Measurements from ENCODE around the gene EML2.

Gene EML2

DNA sequence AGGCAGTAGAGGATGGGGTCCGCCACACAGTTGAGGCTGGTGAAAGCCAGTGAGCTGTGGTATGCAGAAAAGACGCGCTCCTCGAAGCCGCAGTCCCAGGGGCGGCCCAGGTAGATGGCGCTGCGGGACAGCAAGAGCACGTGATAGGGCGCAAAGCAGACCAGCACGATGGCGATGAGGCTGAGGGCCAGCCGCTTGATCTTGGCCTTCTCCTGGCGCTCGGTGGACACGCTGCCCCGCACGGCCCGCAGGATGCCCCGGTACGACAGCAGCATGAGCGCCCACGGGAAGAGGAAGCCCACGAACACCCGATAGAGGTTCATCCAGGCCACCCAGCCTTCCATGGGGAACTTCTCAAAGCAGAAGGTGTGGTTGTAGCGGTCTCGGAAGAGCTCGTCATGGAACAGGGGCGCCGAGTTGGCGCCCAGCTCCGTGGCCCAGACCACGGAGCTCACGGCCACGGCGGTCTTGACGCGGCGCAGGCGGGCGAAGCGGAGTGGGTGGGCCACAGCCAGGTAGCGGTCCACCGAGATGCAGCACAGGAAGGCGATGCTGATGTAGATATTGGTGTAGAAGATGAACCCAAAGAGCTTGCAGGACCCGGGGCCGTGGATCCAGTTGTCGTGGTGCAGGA is 48.1 kb downstream of the EML2 start:
- no peaks in the 10 kb centered on the region for H3K36me3 Mint-ChIP-seq (ENCODE audit: low read depth)
- H3K9me3 Mint-ChIP-seq, result no peaks in the 10 kb centered on the region

DNA sequence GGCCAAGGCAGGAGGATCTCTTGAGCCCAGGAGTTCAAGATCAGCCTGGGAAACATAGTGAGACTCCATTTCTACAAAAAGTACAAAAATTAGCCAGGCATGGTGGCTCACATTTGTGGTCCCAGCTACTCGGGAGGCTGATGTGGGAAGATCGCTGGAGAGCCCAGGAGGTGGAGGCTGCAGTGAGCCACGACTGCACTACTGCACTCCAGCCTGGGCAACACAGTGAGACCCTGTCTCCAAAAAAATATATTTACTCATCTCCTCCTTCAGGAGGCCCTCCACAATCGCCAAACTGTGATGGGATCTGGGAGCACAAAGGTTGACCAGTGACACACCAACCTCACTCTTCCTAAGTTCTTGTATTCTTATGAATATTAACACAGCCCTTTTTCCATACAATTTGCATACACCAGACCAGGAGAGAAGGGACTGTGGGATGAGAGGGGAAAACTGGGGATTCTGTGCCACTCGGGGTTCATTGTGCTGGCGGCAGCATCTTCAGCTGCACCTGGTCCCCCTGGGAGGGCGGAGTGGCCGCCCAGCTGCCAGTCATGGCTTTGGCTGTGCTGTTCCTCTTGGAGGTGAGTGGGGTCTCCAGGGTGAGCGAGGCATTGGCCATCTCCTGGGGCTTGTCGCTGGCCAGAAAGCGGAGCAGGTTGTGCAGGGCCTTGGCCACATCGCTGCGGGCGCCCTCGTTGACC is 48.7 kb downstream of the EML2 start:
- no peak overlapping the region for H3K27ac Mint-ChIP-seq
- H3K4me1 Mint-ChIP-seq (ENCODE audit: low read depth), result peaks cover 16% of the 10 kb centered on the region
- no peaks in the 10 kb centered on the region for H3K9me3 Mint-ChIP-seq
- peaks cover 45% of the 10 kb centered on the region for H3K27me3 Mint-ChIP-seq
- H3K36me3 Mint-ChIP-seq (ENCODE audit: low read depth), result no peaks in the 10 kb centered on the region
- no peak overlapping the region for H3K4me3 Mint-ChIP-seq

More for the DNA sequence above, 48.1 kb downstream of the EML2 start:
- no peak overlapping the region for H3K4me3 Mint-ChIP-seq
- peaks cover 51% of the 10 kb centered on the region for H3K27me3 Mint-ChIP-seq
- H3K4me1 Mint-ChIP-seq (ENCODE audit: low read depth), result peaks cover 15% of the 10 kb centered on the region
- H3K27ac Mint-ChIP-seq, result no peak overlapping the region

DNA sequence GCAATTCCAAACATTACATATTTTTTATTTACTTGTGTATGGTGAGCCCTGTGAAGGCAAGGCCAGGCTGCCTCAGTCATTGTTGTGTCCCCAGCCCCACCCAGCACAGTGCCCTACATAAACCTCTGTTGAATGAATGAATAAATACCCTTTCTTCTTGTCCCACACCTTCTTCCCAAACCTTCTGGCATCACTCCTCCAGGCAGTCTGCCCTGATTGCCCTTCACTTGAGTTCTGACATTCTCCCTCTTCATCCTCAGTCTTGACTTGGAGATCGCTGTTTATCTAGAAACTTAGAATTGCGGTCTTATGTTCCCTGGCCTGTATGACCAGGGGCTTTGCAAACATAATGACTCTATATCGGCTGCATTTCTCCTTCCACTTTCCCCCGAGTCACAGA is 49.4 kb downstream of the EML2 start:
- Mint-ChIP-seq H3K36me3 (ENCODE audit: low read depth) (no peaks in the 10 kb centered on the region), H3K27ac (no peak overlapping the region), H3K9me3 (no peaks in the 10 kb centered on the region), H3K4me3 (no peak overlapping the region), H3K4me1 (ENCODE audit: low read depth) (peaks cover 21% of the 10 kb centered on the region), H3K27me3 (peaks cover 42% of the 10 kb centered on the region)

DNA sequence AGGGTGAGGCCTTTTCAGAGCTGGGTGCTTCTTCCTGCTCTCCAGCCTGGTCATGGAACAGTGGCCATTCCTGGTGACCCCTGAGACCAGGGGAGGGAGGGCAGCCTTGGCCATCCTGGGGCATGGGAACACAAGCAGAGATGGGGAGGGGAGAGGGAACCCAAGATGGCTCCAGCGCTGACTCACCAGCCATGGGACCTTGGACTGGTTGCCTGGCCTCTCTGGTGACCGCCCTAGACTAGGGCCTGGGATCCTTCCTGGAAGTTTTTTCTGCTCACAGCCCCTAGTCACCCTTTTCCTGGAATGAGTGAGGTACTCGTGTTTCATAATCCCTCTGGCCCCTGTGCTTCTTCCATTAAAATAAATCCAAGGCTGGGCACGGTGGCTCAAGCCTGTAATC is 51.3 kb downstream of the EML2 start:
- Mint-ChIP-seq H3K27me3 (peaks cover 39% of the 10 kb centered on the region), H3K27ac (no peak overlapping the region), H3K9me3 (no peaks in the 10 kb centered on the region), H3K36me3 (ENCODE audit: low read depth) (peaks cover 1% of the 10 kb centered on the region), H3K4me3 (no peak overlapping the region), H3K4me1 (ENCODE audit: low read depth) (peaks cover 31% of the 10 kb centered on the region)

DNA sequence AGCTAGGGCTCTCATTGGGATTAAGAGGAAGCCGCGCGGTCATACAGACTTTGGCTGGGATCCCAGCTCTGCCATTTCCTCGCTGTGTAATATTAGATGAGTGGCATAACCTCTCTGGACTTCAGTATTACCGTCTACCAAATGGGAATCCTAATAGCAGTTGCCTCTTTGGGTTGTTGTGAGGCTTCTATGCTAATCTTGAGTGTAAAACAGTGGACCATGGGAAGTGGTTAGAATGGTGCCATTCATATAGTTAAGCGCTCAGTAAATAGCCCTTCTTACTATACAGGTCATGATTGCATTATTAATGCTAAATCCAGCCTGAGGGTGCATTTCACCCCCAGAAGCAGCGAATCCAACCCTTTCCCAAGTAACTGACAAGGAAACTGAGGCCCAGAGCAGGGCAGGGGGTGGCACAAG is 54.0 kb downstream of the EML2 start:
- peaks cover 12% of the 10 kb centered on the region for H3K36me3 Mint-ChIP-seq (ENCODE audit: low read depth)
- peaks cover 18% of the 10 kb centered on the region for H3K27me3 Mint-ChIP-seq

DNA sequence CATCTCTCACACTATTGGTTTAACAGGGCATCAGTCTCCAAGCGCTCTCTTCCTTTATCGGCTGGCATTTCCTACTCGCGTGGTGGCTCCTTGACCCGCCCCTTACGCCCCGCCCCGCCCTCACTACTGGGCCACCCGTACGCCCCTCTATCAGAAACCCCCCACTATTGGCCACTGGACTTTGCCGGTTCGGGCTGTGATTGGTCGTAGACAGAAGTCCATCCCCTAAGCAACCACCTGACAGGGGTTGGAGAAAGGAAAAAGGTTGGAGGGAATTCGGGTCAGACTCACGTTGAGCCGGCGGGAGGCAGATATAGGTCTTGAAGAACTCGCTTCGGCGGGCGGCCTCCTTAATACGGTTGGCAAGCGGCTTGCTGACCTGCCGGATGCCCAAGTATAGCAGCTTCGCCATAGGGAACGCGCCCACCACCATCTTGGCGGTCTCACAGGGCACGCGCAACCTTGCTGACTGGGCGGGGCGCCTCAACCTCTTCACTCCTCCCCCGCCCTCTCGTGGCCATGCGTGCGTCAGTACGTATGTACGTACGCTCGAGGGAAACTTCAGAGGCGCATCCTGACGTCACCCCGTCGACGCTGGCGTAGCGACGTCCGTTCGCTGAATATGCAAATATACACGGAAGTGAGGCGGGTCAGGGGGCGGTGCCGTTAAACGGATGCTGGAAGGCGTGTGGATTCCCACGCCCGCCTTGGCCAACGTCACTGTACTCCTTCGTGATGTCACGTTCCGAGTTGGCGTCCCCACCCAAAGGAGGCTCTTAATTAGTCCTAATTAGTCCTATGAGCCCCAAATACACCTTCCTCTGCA is 54.7 kb downstream of the EML2 start, which contains the start of gene OPA3:
TSS of gene OPA3 (minus strand) at position 471 of the 826 bp plus-strand sequence. CDS start at position 433, 38 bp downstream.
- Mint-ChIP-seq H3K9me3 (no peaks in the 10 kb centered on the region), H3K4me1 (ENCODE audit: low read depth) (peaks cover 25% of the 10 kb centered on the region), H3K36me3 (ENCODE audit: low read depth) (peaks cover 12% of the 10 kb centered on the region), H3K27ac (peak within 1 kb of the TSS; percentile 95), H3K27me3 (peaks cover 12% of the 10 kb centered on the region), H3K4me3 (peak within 1 kb of the TSS; percentile 94)

More for the DNA sequence above, 54.0 kb downstream of the EML2 start:
- Mint-ChIP-seq H3K9me3 (no peaks in the 10 kb centered on the region), H3K4me1 (ENCODE audit: low read depth) (peaks cover 25% of the 10 kb centered on the region), H3K27ac (peak overlapping the region; percentile 95), H3K4me3 (peak overlapping the region; percentile 94)

DNA sequence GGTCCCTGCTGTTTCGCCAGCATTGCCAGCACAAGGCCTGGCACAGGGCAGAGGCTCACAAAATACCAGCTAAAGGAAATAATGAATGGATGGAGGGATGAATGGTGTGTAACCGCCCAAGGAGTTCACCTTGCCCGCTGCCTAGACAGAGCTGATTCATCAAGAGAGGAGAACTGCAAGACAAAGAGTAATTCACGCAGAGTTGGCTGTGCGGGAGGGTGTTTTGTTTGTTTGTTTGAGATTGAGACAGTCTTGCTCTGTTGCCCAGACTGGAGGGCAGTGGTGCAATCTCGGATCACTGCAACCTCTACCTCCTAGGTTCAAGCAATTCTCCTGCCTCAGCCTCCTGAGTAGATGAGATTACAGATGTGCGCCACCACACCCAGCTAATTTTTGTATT is 57.6 kb downstream of the EML2 start:
- no peak overlapping the region for H3K27ac Mint-ChIP-seq
- no peak overlapping the region for H3K4me3 Mint-ChIP-seq
- H3K4me1 Mint-ChIP-seq (ENCODE audit: low read depth), result peaks cover 37% of the 10 kb centered on the region
- H3K9me3 Mint-ChIP-seq, result no peaks in the 10 kb centered on the region
- no peaks in the 10 kb centered on the region for H3K27me3 Mint-ChIP-seq
- peaks cover 12% of the 10 kb centered on the region for H3K36me3 Mint-ChIP-seq (ENCODE audit: low read depth)

DNA sequence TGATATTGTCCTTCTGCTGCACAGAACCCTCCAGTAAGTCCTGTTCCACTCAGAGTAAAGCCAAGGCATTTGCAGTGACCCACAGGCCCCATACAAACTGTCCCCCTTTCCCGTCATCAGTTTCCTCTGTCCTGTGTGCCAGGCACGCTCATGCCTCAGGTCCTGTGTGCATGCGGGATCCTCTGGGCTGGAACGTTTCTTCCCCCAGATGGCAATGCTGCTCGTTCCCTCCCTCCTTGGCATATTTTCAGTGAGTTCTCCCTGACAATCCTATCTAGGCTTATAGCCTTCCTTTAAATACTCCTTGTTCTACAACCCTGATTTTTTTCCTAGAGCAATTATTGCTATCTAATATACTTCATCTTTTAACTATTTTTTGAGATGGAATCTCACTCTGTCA is 60.3 kb downstream of the EML2 start:
- H3K27me3 Mint-ChIP-seq, result no peaks in the 10 kb centered on the region
- no peak overlapping the region for H3K4me3 Mint-ChIP-seq
- H3K9me3 Mint-ChIP-seq, result no peaks in the 10 kb centered on the region
- no peak overlapping the region for H3K27ac Mint-ChIP-seq
- H3K36me3 Mint-ChIP-seq (ENCODE audit: low read depth), result peaks cover 12% of the 10 kb centered on the region
- peaks cover 27% of the 10 kb centered on the region for H3K4me1 Mint-ChIP-seq (ENCODE audit: low read depth)

DNA sequence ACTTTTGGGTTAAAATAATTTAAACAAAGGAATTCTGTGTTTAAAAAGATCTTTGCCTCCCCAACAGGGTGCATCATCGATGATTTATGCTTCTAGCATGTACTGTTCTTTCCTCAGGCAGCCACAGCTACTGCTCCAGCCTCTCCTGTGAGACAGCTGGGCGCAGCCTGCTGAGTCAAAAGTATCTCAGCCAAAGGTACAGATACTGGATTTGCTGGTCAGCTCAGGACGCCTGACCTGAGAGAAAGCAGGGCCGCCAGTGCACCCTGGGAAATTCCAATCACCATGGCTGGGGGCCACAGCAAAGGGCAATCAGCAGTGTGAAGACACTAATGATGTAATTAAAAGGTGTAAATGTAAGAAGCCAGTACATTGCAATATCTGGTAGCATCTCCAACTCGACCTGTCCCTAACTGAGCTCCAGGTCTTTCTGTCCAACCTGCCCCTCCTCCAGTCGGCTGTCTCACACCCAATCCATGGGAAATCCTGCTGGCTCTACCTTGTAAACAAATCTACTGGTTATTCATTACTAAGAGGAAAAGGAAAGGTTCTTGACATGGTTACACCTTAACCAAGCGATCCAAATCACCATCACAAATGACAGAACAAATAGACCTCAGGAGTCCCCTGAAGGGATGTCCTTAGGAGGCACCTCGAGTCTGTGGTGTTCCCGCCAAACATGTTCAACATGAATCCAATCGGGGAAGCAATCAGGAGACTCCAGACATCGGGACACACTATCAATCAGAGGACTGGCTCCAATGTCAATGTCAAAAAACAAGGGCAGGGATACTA is 61.9 kb downstream of the EML2 start:
- Mint-ChIP-seq H3K27ac (no peak overlapping the region), H3K36me3 (ENCODE audit: low read depth) (peaks cover 7% of the 10 kb centered on the region), H3K4me3 (no peak overlapping the region), H3K4me1 (ENCODE audit: low read depth) (peaks cover 16% of the 10 kb centered on the region), H3K27me3 (no peaks in the 10 kb centered on the region), H3K9me3 (no peaks in the 10 kb centered on the region)

DNA sequence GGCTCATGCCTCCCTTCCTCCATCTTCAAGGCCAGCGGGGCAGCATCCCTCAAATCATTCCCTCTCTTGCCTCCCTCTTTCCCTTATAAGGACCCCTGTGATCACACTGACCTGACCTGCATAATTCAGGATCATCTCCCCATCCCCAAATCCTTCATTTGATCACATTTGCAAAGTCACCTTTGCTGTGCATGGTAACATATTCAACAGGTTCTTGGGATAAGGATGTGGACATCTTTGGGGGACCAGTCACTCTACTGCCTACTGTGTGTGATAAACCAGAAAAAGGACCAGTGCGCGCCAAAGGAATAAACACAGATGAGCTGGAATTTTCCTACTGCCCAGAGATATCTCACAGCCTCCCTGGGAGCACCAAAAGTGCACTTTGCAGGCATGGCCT is 62.5 kb downstream of the EML2 start:
- H3K4me3 Mint-ChIP-seq, result no peak overlapping the region
- H3K4me1 Mint-ChIP-seq (ENCODE audit: low read depth), result peaks cover 15% of the 10 kb centered on the region
- no peak overlapping the region for H3K27ac Mint-ChIP-seq
- H3K9me3 Mint-ChIP-seq, result no peaks in the 10 kb centered on the region
- H3K27me3 Mint-ChIP-seq, result no peaks in the 10 kb centered on the region
- peaks cover 4% of the 10 kb centered on the region for H3K36me3 Mint-ChIP-seq (ENCODE audit: low read depth)

DNA sequence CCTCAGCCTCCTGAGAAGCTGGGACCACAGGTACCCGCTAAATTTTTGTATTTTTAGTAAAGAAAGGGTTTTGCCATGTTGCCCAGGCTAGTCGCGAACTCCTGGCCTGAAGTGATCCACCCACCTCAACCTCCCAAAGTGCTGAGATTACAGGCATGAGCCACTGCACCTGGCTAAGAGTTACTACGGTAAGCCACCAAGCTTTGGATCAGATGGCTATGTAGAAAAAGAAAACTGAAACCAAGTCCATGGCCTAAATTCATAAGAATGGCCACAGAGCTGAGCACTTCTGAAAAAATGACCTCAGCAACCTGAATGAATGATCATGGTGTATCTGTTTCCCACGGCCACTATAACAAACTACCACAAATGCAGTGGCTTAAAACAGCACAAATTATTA is 64.0 kb downstream of the EML2 start:
- no peaks in the 10 kb centered on the region for H3K27me3 Mint-ChIP-seq
- no peak overlapping the region for H3K27ac Mint-ChIP-seq
- no peaks in the 10 kb centered on the region for H3K36me3 Mint-ChIP-seq (ENCODE audit: low read depth)
- H3K4me1 Mint-ChIP-seq (ENCODE audit: low read depth), result peaks cover 13% of the 10 kb centered on the region
- H3K9me3 Mint-ChIP-seq, result no peaks in the 10 kb centered on the region
- H3K4me3 Mint-ChIP-seq, result no peak overlapping the region

DNA sequence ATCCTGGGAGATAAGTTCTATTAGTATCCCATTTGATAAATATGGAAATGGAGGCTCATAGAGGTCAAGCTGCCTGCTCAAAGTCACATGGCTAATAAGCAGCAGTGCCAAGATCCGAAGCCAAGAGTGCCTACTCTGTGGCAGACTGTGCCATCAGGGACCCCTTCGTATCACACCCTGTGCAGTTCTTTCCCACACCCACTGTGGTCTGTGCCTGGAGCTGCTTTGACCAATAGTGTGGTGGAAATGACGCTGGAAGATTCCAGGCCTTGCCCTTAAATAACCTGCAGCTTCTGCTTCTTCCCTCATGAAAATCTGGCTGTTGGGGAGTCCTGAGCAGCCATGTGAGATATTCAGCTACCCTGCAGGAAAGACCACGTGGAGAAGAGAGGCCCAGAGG is 64.7 kb downstream of the EML2 start:
- Mint-ChIP-seq H3K9me3 (no peaks in the 10 kb centered on the region), H3K27ac (no peak overlapping the region), H3K4me1 (ENCODE audit: low read depth) (peaks cover 20% of the 10 kb centered on the region), H3K27me3 (no peaks in the 10 kb centered on the region), H3K36me3 (ENCODE audit: low read depth) (peaks cover 6% of the 10 kb centered on the region), H3K4me3 (no peak overlapping the region)

DNA sequence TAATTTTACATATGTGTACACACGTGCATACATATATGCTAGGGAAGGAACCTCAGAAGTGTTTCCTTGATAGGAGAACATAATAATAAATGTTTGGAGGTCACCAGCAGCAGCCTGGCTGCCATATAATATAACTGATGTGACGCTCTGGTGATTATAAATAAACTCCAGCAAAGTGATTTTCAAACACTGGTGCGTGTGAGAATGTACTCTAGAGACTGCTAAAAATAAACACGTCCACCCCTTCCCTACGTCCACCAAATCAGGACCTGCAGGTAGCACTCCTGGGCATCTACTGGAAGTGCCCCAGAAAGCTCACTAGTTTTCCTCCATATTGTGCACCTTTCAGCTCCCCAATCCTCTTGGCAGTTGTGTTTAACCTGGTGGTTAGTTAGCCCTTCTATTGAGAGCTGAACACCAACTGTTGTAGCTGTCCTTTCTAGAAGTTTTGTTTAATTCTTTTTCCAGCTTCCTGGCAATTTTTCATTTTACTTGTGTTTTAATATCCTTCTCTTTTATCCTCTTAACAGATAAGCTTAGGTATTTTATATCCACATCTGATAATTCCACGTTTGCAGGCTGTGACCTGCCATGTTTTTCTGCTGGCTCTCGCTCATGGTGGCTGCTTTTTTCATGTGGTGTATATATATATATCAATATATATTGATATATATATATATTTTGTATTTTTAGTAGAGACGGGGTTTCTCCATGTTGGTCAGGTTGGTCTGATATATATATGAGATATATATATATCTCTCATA is 67.6 kb downstream of the EML2 start:
- H3K4me3 Mint-ChIP-seq, result no peak overlapping the region
- H3K36me3 Mint-ChIP-seq (ENCODE audit: low read depth), result peaks cover 6% of the 10 kb centered on the region
- H3K9me3 Mint-ChIP-seq, result no peaks in the 10 kb centered on the region
- peaks cover 19% of the 10 kb centered on the region for H3K4me1 Mint-ChIP-seq (ENCODE audit: low read depth)
- H3K27ac Mint-ChIP-seq, result no peak overlapping the region
- H3K27me3 Mint-ChIP-seq, result no peaks in the 10 kb centered on the region

Data from stimulated activated naive CD8-positive, alpha-beta T cell treated with anti-CD3 and anti-CD28 coated beads, Interleukin-15, Interleukin-2, amounts not matched to agents 100 ng/mL and 50 ng/mL, for 24 hours (primary cell).